ENCODE results near the gene C22orf31.
"Not testable (repeated sequence)": the region's sequence is repeated elsewhere in the genome, so short reads cannot be mapped to it uniquely, and the experiment has no call there.

The C22orf31 gene

DNA sequence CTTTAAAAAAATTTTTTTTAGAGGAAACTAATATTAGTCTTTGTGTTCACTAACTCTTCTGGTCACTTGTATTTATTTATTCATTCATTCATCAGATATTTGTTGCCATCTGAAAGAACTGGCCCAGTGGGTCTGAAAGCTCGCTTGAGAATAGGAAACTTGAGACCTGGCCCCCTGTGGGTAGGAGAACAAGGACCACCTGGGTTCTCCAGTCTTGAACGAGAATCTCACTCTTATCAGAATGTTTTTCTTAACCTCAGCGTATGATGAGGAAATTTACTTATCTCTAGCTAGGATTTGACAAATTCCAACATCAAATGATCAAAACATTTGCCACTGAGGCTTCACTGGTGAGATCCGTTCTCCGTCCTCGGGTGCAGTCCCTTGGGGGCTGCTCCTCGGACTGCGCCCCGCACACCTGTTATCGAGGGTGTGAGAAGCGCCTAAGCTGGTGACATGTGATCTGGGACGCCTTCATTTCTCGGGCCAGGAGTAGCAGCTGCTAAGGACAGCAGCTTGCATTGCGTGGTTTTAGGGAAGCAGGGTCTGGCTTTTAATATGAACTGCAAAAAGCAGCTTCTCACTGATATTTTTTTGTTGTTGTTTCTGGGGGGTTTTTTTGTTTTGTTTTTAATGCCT lies 6.3 kb downstream of the C22orf31 start:
- DNase-seq (ENCODE audit: low read depth), result no peak

DNA sequence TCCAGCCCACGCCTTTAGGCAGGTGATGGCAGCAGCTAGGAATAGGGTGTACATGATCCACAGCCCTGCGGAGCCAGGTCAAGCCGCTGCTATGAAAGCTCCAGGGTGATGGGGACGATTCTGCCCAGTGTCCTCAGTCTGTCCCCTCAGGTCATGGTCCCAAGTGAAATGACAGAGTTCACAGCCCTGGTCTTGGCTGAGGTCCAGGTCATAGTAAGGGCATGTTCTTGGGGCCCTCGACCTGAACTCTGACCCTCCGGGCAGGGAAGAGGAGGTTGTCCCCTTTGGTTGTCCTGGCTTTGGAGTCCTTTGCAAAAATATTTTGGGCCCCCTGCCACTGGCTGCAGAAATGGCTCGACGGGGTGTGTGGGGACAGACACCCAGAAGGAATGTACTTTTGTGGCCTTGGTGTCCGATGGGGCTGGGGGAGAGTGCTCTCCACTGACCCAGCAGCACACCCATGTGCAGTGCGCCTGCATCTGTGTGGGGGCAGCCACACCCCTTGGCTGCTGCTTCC lies 7.3 kb downstream of the C22orf31 start:
- DNase-seq (ENCODE audit: low read depth), result no peak

DNA sequence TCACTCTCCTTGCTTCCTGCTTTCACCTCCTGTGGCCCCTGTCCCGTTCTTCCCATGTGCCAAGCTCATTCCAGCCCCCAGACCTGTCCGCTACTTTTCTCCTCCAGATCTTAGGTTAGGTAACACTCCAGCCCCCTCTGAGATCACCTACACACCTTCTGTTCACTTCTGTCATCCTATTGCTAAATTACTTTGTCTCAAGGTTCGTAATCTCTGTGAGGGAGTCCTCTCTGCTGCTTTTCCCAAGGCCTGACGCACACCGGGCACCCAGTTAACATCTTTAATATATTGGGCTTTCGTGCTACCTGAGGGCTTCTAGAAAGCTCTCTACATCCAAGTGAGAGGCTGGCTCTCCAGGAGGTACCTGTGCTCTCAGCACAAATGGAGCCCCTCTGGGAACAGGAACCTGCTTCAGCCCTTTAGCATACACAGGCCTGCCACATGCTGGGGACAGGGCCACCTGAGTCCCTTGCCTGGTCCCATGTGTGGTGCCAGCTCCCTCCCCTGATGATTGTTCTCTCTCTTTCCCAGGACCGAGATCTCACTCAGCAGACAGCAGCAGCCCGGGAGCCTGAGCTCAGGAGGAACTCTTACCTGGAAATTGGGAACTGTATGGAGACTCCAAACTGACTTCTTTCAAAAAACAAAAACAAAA lies 8.5 kb downstream of the C22orf31 start:
- DNase-seq (ENCODE audit: low read depth), result no peak

DNA sequence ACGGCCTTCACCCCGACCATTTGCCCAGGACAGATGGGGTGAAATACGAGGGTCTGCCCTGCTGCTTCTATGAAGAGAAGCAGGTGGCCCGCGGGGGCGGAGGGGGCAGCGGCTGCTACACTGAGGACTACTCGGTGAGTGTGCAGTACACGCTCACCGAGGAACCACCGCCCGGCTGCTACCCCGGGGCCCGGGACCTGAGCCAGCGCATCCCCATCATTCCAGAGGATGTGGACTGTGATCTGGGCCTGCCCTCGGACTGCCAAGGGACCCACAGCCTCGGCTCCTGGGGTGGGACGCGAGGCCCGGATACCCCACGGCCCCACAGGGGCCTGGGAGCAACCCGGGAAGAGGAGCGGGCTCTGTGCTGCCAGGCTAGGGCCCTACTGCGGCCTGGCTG lies 11.2 kb downstream of the C22orf31 start:
- no peak for DNase-seq (ENCODE audit: low read depth)

DNA sequence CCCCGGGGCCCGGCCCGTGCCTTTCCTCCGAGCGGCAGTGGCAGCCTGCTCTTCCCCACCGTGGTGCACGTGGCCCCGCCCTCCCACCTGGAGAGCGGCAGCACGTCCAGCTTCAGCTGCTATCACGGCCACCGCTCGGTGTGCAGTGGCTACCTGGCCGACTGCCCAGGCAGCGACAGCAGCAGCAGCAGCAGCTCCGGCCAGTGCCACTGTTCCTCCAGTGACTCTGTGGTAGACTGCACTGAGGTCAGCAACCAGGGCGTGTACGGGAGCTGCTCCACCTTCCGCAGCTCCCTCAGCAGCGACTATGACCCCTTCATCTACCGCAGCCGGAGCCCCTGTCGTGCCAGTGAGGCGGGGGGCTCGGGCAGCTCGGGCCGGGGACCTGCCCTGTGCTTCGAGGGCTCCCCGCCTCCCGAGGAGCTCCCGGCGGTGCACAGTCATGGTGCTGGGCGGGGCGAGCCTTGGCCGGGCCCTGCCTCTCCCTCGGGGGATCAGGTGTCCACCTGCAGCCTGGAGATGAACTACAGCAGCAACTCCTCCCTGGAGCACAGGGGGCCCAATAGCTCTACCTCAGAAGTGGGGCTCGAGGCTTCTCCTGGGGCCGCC lies 11.9 kb downstream of the C22orf31 start:
- no peak for DNase-seq (ENCODE audit: low read depth)

DNA sequence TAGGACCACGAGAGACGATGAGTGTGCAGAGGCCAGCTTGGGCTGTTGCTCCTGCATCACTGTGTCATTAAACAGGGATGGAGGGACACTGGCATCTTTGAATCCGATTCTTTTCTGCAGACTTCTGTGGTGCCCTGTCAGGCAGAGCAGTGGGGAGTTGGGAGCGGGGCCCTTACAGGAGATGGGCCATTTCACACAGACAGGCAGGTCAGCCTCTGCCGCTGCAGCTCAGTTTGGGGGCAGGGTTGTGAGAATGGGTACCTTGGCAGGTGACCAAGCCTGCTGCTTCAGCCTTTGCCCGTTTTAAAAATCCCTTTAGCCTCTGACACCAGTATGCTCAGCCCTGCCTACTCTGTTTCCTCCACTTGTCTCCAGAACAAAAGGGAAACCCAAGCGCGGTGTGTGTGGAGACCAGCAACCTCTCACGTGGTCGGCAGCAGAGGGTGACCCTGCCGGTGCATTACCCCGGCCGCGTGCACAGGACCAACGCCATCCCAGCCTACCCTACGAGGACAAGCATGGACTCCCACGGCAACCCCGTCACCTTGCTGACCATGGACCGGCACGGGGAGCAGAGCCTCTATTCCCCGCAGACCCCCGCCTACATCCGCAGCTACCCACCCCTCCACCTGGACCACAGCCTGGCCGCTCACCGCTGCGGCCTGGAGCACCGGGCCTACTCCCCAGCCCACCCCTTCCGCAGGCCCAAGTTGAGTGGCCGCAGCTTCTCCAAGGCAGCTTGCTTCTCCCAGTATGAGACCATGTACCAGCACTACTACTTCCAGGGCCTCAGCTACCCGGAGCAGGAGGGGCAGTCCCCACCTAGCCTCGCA lies 12.6 kb downstream of the C22orf31 start:
- no peak for DNase-seq (ENCODE audit: low read depth)

DNA sequence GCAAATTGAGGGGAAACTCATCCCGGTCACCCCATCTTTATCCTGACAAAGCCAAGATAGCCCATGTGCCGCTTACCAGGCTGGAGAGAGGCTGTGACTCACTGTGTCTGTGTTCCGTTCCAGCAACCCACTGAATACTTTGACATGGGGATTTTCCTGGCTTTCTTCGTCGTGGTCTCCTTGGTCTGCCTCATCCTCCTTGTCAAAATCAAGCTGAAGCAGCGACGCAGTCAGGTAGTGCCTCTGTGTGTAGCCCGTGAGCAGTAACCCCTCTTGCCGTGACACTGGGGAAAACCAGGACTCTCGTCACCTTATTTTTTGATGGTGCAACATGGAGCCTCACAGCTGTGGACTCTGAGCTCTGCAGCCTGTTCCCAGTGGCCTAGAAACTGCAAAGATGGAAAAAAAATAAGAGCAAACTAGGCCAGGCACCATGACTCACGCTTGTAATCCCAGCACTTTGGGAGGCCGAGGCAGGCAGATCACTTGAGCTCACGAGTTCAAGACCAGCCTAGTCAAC lies 16.9 kb downstream of the C22orf31 start:
- no peak for DNase-seq (ENCODE audit: low read depth)

DNA sequence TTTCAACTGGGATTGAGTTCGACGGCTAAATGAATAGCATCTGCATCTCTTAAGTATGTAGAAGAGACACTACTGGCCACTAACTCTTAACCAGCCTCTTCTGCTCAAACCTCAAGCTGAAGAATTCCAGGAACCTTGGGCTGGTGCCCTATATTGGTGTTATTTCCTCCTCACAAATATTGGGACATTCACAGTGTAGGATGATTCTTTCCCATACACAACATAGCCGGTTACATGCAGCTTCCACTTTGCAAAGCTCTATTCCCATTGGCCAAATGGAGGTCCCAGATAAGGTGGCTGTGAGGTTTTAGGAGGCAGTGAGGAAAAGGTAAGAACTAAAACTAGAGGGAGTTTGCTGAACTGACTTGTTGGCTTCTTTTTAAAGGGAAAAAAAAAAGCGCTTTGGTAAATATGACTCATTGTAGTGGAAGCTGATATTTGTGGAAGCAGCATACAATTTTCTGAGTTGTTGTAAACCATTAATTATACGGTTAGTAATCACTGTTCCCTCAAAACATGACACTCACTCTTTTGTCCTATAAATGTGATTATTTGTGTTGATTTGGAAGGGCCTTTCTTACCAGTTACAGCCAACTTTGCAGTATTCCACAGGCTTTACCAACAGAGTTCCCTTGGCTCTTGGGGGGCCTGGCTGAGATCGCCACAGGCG lies 17.6 kb downstream of the C22orf31 start:
- no peak for DNase-seq (ENCODE audit: low read depth)

DNA sequence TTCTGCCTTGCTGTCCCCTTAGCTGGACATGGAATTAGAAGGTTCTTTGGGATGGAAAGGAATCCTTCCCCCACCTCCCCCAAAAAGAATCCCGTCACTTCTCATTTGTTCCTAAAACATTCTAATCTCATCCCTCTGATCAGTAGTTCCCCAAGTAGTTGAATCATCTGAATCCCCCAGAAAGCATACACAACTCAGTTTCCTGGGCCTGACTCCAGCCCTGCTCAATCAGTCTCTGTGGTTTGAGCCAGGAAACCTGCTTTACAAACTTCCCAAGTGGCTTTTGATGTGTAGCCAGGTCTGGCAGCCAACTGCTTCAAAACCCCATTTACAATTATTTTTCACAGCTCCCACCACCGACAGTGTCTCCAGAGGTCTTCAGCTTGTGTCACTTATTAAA lies 20.2 kb downstream of the C22orf31 start:
- DNase-seq (ENCODE audit: low read depth), result no peak

DNA sequence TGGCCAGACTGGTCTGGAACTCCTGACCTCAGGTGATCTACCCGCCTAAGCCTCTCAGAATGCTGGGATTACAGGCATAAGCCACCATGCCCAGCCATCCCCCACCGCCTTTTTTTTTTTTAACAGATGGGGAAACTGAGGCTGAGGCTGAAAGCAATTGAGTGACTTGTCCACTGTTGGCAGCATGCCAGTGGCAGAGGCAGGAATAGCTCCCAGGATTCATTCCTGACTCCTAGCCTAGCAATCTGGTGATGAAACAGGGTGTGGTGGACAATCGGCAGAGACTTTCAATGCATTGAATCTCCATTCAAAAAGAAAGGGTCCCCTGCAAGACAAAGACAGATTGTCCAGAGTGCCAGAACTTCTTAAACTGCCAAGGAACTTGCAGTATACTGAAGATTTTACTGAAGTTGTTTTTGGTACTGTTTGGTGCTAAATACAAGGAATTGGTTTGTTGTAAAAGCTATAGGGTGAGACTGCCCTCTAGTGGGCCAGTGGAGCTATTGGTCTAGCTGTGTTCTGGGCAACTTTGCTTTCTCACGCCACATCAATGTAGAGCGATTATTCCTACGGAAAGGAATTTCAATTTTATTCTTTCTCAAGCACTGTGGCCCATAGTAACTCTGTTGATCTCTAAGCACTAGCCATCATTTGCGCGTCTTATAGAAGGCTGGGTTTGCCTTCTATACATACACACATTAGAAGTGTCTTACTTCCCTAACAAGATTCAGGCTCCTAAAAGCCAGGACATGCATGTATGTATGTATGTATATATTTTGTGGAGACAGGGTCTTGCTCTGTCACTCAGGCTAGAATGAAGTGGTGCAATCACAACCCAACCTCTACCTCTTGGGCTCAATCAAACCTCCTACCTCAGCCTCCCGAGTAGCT lies 21.0 kb downstream of the C22orf31 start:
- peak; percentile 17 for DNase-seq (ENCODE audit: low read depth)

DNA sequence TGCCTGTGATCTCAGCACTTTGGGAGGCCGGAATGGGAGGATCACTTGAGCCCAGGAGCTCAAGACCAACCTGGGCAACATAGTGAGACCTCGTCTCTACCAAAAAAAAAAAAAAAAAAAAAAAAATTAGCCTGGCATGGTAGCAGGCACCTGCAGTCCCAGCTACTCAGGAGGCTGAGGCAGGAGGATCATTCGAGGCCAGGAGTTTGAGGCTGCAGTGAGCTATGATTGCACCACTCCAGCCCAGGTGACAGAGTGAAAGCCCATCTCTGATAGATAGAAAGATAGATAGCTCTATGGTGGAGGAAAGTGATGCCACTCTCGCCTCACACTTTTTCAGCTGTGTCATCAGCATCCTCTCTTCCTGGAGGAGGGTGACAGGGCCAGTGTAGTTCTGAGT lies 21.9 kb downstream of the C22orf31 start:
- DNase-seq (ENCODE audit: low read depth), result not testable (repeated sequence)

DNA sequence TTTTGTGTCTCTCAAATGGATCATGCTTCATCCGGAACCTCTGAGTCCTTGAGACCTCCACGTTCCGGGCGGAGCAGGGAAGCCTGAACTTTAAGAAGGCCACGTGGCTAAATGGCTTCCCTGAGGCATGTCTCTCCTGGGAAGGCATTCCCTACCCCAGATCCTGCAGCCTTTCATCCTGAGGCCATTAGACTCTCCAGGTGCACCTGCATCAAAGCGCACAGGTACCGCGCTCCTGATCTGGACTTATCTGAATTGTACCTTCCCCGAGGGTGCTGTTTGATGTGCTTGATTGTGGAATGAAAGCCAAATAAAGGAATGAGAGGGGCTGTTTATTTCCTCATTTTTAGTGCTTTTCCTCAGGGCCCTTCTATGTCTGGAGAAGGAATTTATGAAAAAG lies 22.5 kb downstream of the C22orf31 start:
- DNase-seq (ENCODE audit: low read depth), result no peak

DNA sequence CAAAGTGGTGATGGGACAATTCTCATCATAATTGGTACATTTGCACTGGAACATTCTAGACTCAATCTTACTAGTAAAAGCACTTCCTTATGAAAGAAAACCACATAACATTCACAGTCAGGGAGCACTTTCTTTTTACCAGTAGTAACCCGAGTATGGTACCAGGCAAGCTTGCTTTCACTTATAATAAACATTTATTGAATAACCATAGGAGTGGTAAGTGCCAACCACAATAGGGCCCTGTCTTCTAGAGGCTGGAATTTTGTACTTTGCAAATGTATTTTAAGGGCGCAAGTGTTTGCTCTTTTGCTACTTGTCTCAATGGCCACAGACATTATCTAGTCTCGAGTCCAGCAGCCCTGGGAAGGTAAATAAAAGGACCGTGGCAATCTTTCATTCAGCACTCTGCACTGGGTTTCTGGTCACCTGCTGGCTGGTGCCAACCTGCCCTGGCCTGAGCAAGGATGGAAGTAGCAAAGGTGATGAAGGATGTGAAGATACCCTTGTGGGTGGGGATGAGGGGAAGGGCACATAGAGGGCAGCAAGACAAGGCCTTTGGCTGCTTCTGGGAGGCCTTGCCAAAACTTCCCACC lies 24.2 kb downstream of the C22orf31 start:
- DNase-seq (ENCODE audit: low read depth), result no peak

DNA sequence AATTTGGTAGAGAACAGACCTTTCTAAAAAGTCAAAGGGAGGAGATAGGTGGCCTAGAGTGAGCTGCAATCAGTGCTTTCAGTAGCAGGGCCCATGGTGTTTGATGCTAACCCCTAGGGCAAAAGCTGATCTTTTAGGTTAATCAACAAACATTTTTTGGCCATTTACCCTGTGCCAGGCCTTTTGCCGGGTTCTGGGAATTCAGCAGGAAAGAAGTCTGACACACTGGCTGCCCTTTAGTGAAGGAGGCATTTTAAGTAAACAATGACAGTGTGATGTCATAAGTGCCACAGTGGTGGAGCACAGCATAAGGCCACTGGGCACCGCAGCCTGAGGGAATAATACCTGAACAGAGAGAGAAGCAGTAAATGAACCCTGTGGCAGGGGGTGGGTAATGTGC lies 29.0 kb downstream of the C22orf31 start:
- no peak for DNase-seq (ENCODE audit: low read depth)

DNA sequence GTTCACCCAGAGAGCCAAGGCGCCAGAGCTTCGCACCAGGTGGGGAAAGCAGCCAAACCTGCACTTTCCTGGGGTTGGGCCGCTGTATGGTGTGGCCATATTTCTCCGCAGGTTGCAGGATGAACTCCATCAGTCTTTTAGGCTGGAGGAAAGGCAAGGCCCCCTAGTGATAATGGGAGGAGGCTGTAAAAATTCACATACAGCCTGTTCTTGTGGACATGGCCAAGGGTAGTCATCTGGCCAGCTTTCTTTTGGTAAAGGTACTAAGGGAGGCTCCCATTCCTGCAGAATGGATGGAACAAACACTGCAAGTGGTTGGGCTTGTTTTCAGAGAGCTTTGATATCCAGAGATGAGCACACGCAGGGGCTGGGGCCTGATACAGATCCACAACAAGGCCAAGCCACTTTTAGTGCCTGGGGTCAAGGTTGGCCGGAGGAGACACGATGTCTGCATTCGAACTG lies 29.6 kb downstream of the C22orf31 start:
- DNase-seq (ENCODE audit: low read depth), result no peak

DNA sequence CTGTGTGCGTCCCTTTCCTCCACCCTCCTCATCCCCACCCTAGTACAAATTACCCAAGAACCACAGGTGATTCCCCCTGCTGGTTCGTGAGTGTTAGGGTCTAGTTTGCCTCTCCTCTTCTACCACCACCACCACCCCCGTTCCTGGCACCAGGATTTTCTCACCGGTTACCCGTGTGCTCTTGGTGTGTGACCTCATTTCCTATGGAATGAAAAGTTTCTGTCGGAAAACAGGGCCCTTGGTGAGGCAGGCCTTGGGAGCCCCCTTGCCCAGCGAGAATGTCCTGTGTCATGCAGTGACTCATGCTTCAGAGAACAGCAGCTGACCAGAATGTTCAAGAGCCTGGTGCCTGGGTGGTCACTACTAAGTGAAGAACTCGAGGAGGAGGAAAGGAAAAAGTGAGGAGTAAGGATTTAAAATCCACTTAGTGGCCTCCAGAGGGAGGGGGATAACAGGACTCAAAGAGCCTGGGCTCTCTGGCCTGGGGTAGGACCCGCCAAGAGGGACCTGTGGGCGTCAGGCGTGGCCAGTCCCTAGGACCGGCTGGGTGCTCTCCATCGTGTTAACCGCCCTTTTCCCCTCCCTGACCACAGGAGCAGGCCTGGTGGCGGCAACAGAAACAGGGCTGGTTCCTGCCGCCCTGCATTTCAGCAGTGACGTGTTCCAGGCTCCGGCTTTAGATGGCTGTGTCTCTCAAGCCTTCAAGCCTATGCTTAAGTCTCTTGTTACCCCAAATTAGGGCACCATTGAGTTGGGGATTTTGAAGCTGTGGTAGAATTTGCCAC lies 30.2 kb downstream of the C22orf31 start:
- no peak for DNase-seq (ENCODE audit: low read depth)

DNA sequence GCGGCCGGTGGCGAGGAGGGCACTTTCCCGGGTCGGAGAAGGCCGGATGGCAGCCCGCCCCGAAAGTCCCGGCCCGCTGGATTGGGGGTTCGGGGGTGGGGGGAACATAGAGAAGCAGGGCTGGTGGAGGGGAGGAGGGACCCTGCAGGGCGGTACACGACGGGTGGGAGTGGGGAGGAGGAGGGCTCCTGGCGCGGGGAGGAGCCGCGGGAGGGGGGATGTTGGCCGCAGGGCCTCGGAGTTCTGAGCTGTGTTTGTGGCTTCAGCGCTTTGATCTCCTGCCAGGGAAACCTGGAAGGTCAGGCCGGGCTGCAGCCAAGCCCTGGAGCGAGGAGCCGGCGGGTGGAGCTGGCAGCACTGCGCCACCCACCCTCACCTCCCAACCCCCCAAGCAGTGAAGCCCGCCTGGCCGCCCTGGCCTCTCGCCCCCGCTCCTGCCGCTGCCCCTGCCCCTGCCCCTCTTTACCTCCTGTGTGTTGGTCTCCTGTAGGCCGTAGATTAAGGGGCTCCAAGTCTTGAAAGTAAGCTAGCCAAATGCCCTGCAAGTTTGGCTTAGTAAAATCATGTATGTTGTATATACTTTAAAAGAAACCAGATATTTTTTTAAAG lies 30.9 kb downstream of the C22orf31 start:
- DNase-seq (ENCODE audit: low read depth), result no peak

DNA sequence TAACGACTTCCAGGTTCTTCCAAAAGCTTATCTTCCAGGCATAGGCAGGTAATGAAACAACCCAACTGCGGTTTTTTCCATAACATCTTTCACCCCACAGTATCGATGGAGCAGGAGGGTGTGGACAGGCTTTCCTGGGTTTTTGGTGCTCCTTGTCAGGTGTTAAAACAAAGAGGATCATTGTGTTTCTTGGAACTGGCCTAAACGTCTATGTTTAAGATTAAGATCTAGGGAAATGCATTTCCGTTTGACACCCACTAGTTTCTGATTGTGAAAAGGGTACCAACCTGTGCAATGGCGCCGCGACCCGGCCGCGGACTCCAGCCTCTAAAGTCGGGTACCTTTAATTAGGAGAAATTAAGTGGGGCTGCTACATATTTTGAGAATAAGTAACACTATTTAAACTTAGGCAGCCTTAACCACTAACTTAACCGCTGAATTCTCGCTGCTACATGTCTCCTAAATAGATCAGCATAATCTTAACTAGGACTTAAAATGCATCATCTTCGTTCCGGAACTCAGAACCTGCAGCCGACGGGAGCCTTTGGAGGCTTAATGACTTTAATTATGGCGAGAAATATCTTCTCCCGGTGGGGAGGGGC lies 31.5 kb downstream of the C22orf31 start:
- DNase-seq (ENCODE audit: low read depth), result no peak

All from CMK (cell line).